SU-DHL-6 (cell line): ENCODE results near the gene DLL1.

Experiments used
- H2AFZ ChIP-seq: fragments of 200-600 bp; sonication (generic); 2 replicates; pipeline ENCODE4 v1.6.1; 2014; ENCODE audit warnings: low read depth, mild to moderate bottlenecking, moderate library complexity, mixed read lengths, antibody characterized with exemption, low read length; ENCODE audit not compliant: severe bottlenecking
- H3F3A ChIP-seq: fragments of 200-600 bp; shearing (Covaris generic); 2 replicates; pipeline ENCODE4 v1.6.0; 2016; ENCODE audit warnings: antibody characterized with exemption, mild to moderate bottlenecking; ENCODE audit not compliant: insufficient read depth
- H3K27ac ChIP-seq: fragments of 200-600 bp; sonication (generic); 2 replicates; pipeline ENCODE4 v1.5.1; 2016; ENCODE audit warnings: low read depth, mild to moderate bottlenecking, low read length, moderate library complexity, mixed read lengths
- H3K27me3 ChIP-seq: fragments of 200-600 bp; sonication (generic), shearing (Covaris generic); 2 replicates; pipeline ENCODE4 v1.6.0; 2014; ENCODE audit warnings: mild to moderate bottlenecking, low read length
- H3K36me3 ChIP-seq: fragments of 200-600 bp; sonication (generic); 2 replicates; pipeline ENCODE4 v1.6.1; 2014; ENCODE audit warnings: mild to moderate bottlenecking, low read length, mixed read lengths
- H3K4me2 ChIP-seq: fragments of 300-600, 200-600 bp; shearing (Covaris generic), sonication (generic); 2 replicates; pipeline ENCODE4 v1.6.0; 2014; ENCODE audit warnings: low read length, low read depth, mild to moderate bottlenecking; ENCODE audit not compliant: poor library complexity, severe bottlenecking
- H3K4me3 ChIP-seq: fragments of 200-600 bp; sonication (generic); 2 replicates; pipeline ENCODE4 v1.5.1; 2014; ENCODE audit warnings: antibody characterized with exemption, low read length, mild to moderate bottlenecking, mixed read lengths; ENCODE audit not compliant: insufficient read depth, poor library complexity, severe bottlenecking
- H3K79me2 ChIP-seq: fragments of 200-600 bp; sonication (generic); 2 replicates; pipeline ENCODE4 v1.6.1; 2014; ENCODE audit warnings: mild to moderate bottlenecking, low read length, moderate library complexity; ENCODE audit not compliant: insufficient read depth
- H3K9ac ChIP-seq: fragments of 200-600 bp; sonication (generic); 2 replicates; pipeline ENCODE4 v1.7.0; 2014; ENCODE audit warnings: mild to moderate bottlenecking, low read length
- H3K9me2 ChIP-seq: fragments of 200-600 bp; sonication (generic); replicated peaks from 2 replicates; pipeline ENCODE4 v1.6.1; 2014; ENCODE audit warnings: low read length; ENCODE audit not compliant: insufficient read depth
- H3K9me3 ChIP-seq: fragments of 200-600 bp; sonication (generic); 2 replicates; pipeline ENCODE4 v1.6.1; 2014; ENCODE audit warnings: low read length, mixed read lengths; ENCODE audit not compliant: insufficient read depth
- H4K20me1 ChIP-seq: fragments of 200-600 bp; sonication (generic); 2 replicates; pipeline ENCODE4 v1.6.1; 2014; ENCODE audit warnings: low read depth, mild to moderate bottlenecking, antibody characterized with exemption, low read length, moderate library complexity, mixed read lengths
- CTCF ChIP-seq: fragments of 200-600 bp; sonication (generic); IDR thresholded peaks from one replicate; pipeline ENCODE4 v1.5.1; 2017; ENCODE audit warnings: antibody characterized with exemption, mild to moderate bottlenecking, low read length, moderate library complexity; ENCODE audit not compliant: insufficient read depth, poor library complexity, severe bottlenecking
- EZH2phosphoT487 ChIP-seq: fragments of 200-600 bp; sonication (generic), shearing (Covaris generic); conservative IDR thresholded peaks from 2 replicates; pipeline ENCODE4 v1.6.1; 2018; ENCODE audit warnings: mild to moderate bottlenecking, antibody characterized with exemption, low read length, moderate library complexity, mixed read lengths

DLL1 gene

GRCh38 chr6:170284126-170284773, 6.6 kb downstream of the DLL1 start:
- Histone ChIP-seq H3K27me3 (no peaks in the 10 kb centered on the region), H3K79me2 (no peaks in the 10 kb centered on the region), H3K4me3 (no peak overlapping the region), H3K9ac (no peak overlapping the region), H2AFZ (no peak overlapping the region), H3K36me3 (no peaks in the 10 kb centered on the region), H3K4me2 (no peak overlapping the region), H3F3A (no peaks in the 10 kb centered on the region; the same call in 1 of the 2 replicates), H3K9me2 (no peaks in the 10 kb centered on the region), H4K20me1 (no peaks in the 10 kb centered on the region), H3K27ac (no peak overlapping the region), H3K9me3 (no peaks in the 10 kb centered on the region)
- TF ChIP-seq CTCF: no peak
- TF ChIP-seq EZH2phosphoT487: no peak

GRCh38 chr6:170283212-170284081, 7.4 kb downstream of the DLL1 start:
- H3K79me2 ChIP-seq: no peaks in the 10 kb centered on the region

GRCh38 chr6:170282512-170283158, 8.2 kb downstream of the DLL1 start:
- Histone ChIP-seq H3K9ac (no peak overlapping the region), H3F3A (no peaks in the 10 kb centered on the region; the same call in 1 of the 2 replicates), H4K20me1 (no peaks in the 10 kb centered on the region), H3K36me3 (no peaks in the 10 kb centered on the region), H3K4me2 (no peak overlapping the region), H3K4me3 (no peak overlapping the region), H3K27me3 (no peaks in the 10 kb centered on the region), H2AFZ (no peak overlapping the region), H3K9me2 (no peaks in the 10 kb centered on the region), H3K9me3 (no peaks in the 10 kb centered on the region), H3K79me2 (no peaks in the 10 kb centered on the region), H3K27ac (no peak overlapping the region)
- no peak for TF ChIP-seq CTCF
- no peak for TF ChIP-seq EZH2phosphoT487

More at GRCh38 chr6:170283212-170284081, 7.4 kb downstream of the DLL1 start:
- Histone ChIP-seq H3K27ac (no peak overlapping the region), H3F3A (no peaks in the 10 kb centered on the region; the same call in 1 of the 2 replicates), H3K9ac (no peak overlapping the region), H3K4me3 (no peak overlapping the region), H4K20me1 (no peaks in the 10 kb centered on the region), H3K4me2 (no peak overlapping the region), H3K36me3 (no peaks in the 10 kb centered on the region), H3K27me3 (no peaks in the 10 kb centered on the region), H2AFZ (no peak overlapping the region), H3K9me3 (no peaks in the 10 kb centered on the region), H3K9me2 (no peaks in the 10 kb centered on the region)
- no peak for TF ChIP-seq EZH2phosphoT487
- TF ChIP-seq CTCF: no peak
